HepG2 (cell line): ENCODE results near the gene DNAJC18. TPM values are rescaled to one million over a fixed set of nuclear protein-coding genes. Genes with fewer than 3 reads are reported as not detected.

Experiments used
- ADNP ChIP-seq: sonication (generic); formaldehyde crosslinking; IDR thresholded peaks from 2 replicates; pipeline ENCODE4 v1.4.0; 2020; ENCODE audit warnings: missing genetic modification reagents
- DMAP1 ChIP-seq: IDR thresholded peaks from 2 replicates; pipeline ENCODE4 v1.6.1; 2016
- HOXA9 ChIP-seq: sonication (generic); formaldehyde crosslinking; IDR thresholded peaks from 2 replicates; pipeline ENCODE4 v1.8.1; 2022; ENCODE audit warnings: missing genetic modification reagents, mild to moderate bottlenecking, moderate library complexity, borderline replicate concordance
- LCORL ChIP-seq, 2 experiments: fragments of 450-650 bp in 1 of 2; sonication (generic) in 1 of 2; formaldehyde crosslinking in 1 of 2; IDR thresholded peaks; 2 replicates each; pipeline versions ENCODE4 v1.5.0 to v1.6.1; 2017 to 2020; ENCODE audit warnings: antibody characterized with exemption in 1 of 2, missing genetic modification reagents in 1 of 2
- MEIS2 ChIP-seq: sonication (generic); formaldehyde crosslinking; IDR thresholded peaks from 2 replicates; pipeline ENCODE4 v1.9.0; 2021; ENCODE audit warnings: mild to moderate bottlenecking, missing genetic modification reagents
- NAIF1 ChIP-seq: sonication (generic); formaldehyde crosslinking; IDR thresholded peaks from 2 replicates; pipeline ENCODE4 v1.5.0; 2020; ENCODE audit warnings: mild to moderate bottlenecking, missing genetic modification reagents, borderline replicate concordance
- PITX1 ChIP-seq: sonication (generic); formaldehyde crosslinking; IDR thresholded peaks from 2 replicates; pipeline ENCODE4 v1.5.1; 2020; ENCODE audit warnings: mild to moderate bottlenecking, missing genetic modification reagents
- SP5 ChIP-seq: IDR thresholded peaks from 2 replicates; pipeline ENCODE4 v1.6.1; 2016; ENCODE audit warnings: low read depth, borderline replicate concordance
- STAT5B ChIP-seq: sonication (generic); formaldehyde crosslinking; IDR thresholded peaks from 2 replicates; pipeline ENCODE4 v1.4.0; 2020; ENCODE audit warnings: missing genetic modification reagents
- ZNF256 ChIP-seq: sonication (generic); formaldehyde crosslinking; conservative IDR thresholded peaks from 2 replicates; pipeline ENCODE4 v1.4.0; 2020; ENCODE audit warnings: missing genetic modification reagents
- ZNF260 ChIP-seq: sonication (generic); formaldehyde crosslinking; IDR thresholded peaks from 2 replicates; pipeline ENCODE4 v1.4.0; 2020; ENCODE audit warnings: missing genetic modification reagents, low read depth, mild to moderate bottlenecking, borderline replicate concordance
- ZNF557 ChIP-seq: sonication (generic); formaldehyde crosslinking; IDR thresholded peaks from 2 replicates; pipeline ENCODE4 v1.4.0; 2020; ENCODE audit warnings: missing genetic modification reagents
- ZNF775 ChIP-seq: sonication (generic); formaldehyde crosslinking; IDR thresholded peaks from 2 replicates; pipeline ENCODE4 v1.4.0; 2020; ENCODE audit warnings: missing genetic modification reagents, mild to moderate bottlenecking, moderate library complexity, borderline replicate concordance
- ZNF879 ChIP-seq: sonication (generic); formaldehyde crosslinking; IDR thresholded peaks from 2 replicates; pipeline ENCODE4 v1.8.1; 2023; ENCODE audit warnings: missing genetic modification reagents
- ZSCAN31 ChIP-seq: sonication (generic); formaldehyde crosslinking; IDR thresholded peaks from 2 replicates; pipeline ENCODE4 v1.5.0; 2020; ENCODE audit warnings: low read depth, mild to moderate bottlenecking, missing genetic modification reagents
- polyA plus RNA-seq, 8 experiments: library from polyadenylated mRNA; depleted of rRNA in 3 of 8; stranded (reverse) in 7 of 8; unstranded in 1 of 8; fragments of >200 nt; fragmentation: Illumina TruSeq in 4 of 8; extraction: Trizol in 4 of 8; gene quantifications; 2 replicates each; pipeline versions ENCODE4 v1.2.1 to v1.2.3, GENCODE V29; 2011 to 2016; ENCODE audit warnings: low read depth in 4 of 8, missing spikeins in 1 of 8, mixed read lengths in 1 of 8; ENCODE audit not compliant: insufficient read depth in 1 of 8
- total RNA-seq, 5 experiments: library from RNA; depleted of rRNA; stranded (reverse); fragments of >200 nt; fragmentation: Illumina TruSeq; extraction: Trizol; gene quantifications; 2 replicates each; pipeline ENCODE4 v1.2.3, GENCODE V29; 2016; ENCODE audit warnings: low read depth in 1 of 5
- TF ChIP-seq, protein P1 (sequence below): sonication (generic); formaldehyde crosslinking; IDR thresholded peaks from 2 replicates; pipeline ENCODE4 v1.5.1; 2020; ENCODE audit warnings: mild to moderate bottlenecking, moderate library complexity, missing genetic modification reagents
- TF ChIP-seq, protein P2 (sequence below): sonication (generic); formaldehyde crosslinking; IDR thresholded peaks from 2 replicates; pipeline ENCODE4 v1.4.0; 2020; ENCODE audit warnings: missing genetic modification reagents, borderline replicate concordance
- TF ChIP-seq, protein P3 (sequence below): sonication (generic); formaldehyde crosslinking; conservative IDR thresholded peaks from 2 replicates; pipeline ENCODE4 v1.4.0; 2020; ENCODE audit warnings: mild to moderate bottlenecking, missing genetic modification reagents, moderate library complexity
- TF ChIP-seq, protein P4 (sequence below): sonication (generic); formaldehyde crosslinking; IDR thresholded peaks from 2 replicates; pipeline ENCODE4 v1.9.0; 2022; ENCODE audit warnings: missing genetic modification reagents, mild to moderate bottlenecking, borderline replicate concordance

DNAJC18 gene
- total and polyA plus RNA-seq, 2 of the 13 experiments (the other 11 are each of a cell fraction or from before 2014, with no cell fraction given): 6.5 to 6.6 TPM

DNA sequence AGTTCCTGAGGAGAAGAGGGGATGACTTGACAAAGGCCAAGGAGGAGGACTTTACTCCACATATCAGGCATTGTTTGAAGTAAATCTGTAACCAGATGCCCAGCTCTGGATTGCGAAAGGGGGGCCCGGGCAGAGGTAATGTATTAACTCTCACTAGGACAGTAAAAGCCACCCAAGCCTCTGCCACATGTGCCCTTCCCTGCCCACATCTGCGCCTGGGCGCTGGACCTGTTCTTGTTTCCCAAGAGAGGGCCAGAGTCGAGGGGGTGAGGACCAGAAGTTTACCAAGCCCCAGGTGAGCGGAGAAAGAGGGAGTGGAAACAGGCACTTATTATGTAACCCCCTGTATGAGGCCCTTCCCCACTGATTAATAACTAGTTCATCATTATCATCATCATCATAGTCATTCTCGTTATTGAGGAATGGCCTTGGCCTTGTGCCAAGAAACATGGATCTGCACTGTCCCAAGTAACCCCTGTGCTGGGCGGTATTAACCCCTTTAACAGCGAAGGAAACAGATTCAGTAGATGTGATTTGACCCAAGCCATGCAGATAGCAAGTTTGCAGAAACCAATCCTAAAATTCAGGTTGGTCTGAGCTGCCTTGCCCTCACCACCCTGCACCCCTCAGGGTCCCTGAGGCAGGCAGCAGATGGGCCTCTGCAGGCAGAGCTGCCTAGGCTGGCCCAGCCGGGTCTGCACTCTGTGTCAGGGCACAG, 55.9 kb downstream of the DNAJC18 start, which contains the start of gene SLC23A1 (continued):
- TF ChIP-seq, protein P1, sequence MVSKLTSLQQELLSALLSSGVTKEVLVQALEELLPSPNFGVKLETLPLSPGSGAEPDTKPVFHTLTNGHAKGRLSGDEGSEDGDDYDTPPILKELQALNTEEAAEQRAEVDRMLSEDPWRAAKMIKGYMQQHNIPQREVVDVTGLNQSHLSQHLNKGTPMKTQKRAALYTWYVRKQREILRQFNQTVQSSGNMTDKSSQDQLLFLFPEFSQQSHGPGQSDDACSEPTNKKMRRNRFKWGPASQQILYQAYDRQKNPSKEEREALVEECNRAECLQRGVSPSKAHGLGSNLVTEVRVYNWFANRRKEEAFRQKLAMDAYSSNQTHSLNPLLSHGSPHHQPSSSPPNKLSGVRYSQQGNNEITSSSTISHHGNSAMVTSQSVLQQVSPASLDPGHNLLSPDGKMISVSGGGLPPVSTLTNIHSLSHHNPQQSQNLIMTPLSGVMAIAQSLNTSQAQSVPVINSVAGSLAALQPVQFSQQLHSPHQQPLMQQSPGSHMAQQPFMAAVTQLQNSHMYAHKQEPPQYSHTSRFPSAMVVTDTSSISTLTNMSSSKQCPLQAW (CRISPR knock-in tag): 0 out of 2 replicates have a peak, but pooled peaks have one; percentile 21
- peak; percentile 40; the same call in 1 of the 2 replicates for TF ChIP-seq LCORL (IDR thresholded peaks at IDR 0.05)
- 0 out of 2 replicates have a peak, but pooled peaks have one; percentile 8 for TF ChIP-seq LCORL (CRISPR knock-in tag; IDR thresholded peaks at IDR 0.05)
- no peak for TF ChIP-seq ADNP (CRISPR knock-in tag)
- no peak for TF ChIP-seq DMAP1 (CRISPR knock-in tag)
- no peak for TF ChIP-seq ZNF879 (CRISPR knock-in tag)
- no peak for TF ChIP-seq ZNF260
- no peak for TF ChIP-seq ZNF256 (CRISPR knock-in tag)
- no peak for TF ChIP-seq STAT5B (CRISPR knock-in tag)
- peak; percentile 74 for TF ChIP-seq PITX1 (CRISPR knock-in tag)
- TF ChIP-seq ZNF557: no peak
- TF ChIP-seq, protein P2, sequence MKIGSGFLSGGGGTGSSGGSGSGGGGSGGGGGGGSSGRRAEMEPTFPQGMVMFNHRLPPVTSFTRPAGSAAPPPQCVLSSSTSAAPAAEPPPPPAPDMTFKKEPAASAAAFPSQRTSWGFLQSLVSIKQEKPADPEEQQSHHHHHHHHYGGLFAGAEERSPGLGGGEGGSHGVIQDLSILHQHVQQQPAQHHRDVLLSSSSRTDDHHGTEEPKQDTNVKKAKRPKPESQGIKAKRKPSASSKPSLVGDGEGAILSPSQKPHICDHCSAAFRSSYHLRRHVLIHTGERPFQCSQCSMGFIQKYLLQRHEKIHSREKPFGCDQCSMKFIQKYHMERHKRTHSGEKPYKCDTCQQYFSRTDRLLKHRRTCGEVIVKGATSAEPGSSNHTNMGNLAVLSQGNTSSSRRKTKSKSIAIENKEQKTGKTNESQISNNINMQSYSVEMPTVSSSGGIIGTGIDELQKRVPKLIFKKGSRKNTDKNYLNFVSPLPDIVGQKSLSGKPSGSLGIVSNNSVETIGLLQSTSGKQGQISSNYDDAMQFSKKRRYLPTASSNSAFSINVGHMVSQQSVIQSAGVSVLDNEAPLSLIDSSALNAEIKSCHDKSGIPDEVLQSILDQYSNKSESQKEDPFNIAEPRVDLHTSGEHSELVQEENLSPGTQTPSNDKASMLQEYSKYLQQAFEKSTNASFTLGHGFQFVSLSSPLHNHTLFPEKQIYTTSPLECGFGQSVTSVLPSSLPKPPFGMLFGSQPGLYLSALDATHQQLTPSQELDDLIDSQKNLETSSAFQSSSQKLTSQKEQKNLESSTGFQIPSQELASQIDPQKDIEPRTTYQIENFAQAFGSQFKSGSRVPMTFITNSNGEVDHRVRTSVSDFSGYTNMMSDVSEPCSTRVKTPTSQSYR (CRISPR knock-in tag): no peak
- no peak for TF ChIP-seq HOXA9 (CRISPR knock-in tag)
- no peak for TF ChIP-seq MEIS2 (CRISPR knock-in tag)
- no peak for TF ChIP-seq ZNF775 (CRISPR knock-in tag)
- TF ChIP-seq ZSCAN31 (CRISPR knock-in tag): 0 out of 2 replicates have a peak, but pooled peaks have one; percentile 45
- TF ChIP-seq, protein P3, sequence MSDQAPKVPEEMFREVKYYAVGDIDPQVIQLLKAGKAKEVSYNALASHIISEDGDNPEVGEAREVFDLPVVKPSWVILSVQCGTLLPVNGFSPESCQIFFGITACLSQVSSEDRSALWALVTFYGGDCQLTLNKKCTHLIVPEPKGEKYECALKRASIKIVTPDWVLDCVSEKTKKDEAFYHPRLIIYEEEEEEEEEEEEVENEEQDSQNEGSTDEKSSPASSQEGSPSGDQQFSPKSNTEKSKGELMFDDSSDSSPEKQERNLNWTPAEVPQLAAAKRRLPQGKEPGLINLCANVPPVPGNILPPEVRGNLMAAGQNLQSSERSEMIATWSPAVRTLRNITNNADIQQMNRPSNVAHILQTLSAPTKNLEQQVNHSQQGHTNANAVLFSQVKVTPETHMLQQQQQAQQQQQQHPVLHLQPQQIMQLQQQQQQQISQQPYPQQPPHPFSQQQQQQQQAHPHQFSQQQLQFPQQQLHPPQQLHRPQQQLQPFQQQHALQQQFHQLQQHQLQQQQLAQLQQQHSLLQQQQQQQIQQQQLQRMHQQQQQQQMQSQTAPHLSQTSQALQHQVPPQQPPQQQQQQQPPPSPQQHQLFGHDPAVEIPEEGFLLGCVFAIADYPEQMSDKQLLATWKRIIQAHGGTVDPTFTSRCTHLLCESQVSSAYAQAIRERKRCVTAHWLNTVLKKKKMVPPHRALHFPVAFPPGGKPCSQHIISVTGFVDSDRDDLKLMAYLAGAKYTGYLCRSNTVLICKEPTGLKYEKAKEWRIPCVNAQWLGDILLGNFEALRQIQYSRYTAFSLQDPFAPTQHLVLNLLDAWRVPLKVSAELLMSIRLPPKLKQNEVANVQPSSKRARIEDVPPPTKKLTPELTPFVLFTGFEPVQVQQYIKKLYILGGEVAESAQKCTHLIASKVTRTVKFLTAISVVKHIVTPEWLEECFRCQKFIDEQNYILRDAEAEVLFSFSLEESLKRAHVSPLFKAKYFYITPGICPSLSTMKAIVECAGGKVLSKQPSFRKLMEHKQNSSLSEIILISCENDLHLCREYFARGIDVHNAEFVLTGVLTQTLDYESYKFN (CRISPR knock-in tag): peak; percentile 78
- TF ChIP-seq, protein P4, sequence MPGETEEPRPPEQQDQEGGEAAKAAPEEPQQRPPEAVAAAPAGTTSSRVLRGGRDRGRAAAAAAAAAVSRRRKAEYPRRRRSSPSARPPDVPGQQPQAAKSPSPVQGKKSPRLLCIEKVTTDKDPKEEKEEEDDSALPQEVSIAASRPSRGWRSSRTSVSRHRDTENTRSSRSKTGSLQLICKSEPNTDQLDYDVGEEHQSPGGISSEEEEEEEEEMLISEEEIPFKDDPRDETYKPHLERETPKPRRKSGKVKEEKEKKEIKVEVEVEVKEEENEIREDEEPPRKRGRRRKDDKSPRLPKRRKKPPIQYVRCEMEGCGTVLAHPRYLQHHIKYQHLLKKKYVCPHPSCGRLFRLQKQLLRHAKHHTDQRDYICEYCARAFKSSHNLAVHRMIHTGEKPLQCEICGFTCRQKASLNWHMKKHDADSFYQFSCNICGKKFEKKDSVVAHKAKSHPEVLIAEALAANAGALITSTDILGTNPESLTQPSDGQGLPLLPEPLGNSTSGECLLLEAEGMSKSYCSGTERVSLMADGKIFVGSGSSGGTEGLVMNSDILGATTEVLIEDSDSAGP (CRISPR knock-in tag): peak; percentile 53; the same call in 1 of the 2 replicates
- no peak for TF ChIP-seq SP5 (CRISPR knock-in tag)
- no peak for TF ChIP-seq NAIF1 (CRISPR knock-in tag)
